GM23338 (cell line): ENCODE data around the gene GRIK4. TPM values are rescaled to one million over a fixed set of nuclear protein-coding genes. Genes with fewer than 3 reads are reported as not detected.

Experiments used
- ATAC-seq: fragments of 200-7000 bp; cut with Tn5 transposase; 3 replicates; pipeline ENCODE4 v1.9.1; 2020
- DNase-seq: peaks from one replicate; pipeline ENCODE4 v3.0.0-alpha.2; 2015; ENCODE audit warnings: low spot score
- H2AFZ ChIP-seq: fragments of 200-600 bp; sonication (generic); 2 replicates; pipeline ENCODE4 v1.8.0; 2016; ENCODE audit warnings: antibody characterized with exemption, mild to moderate bottlenecking, moderate library complexity
- H3F3A ChIP-seq: fragments of 200-600 bp; sonication (generic); replicated peaks from 2 replicates; pipeline ENCODE4 v1.8.0; 2017; ENCODE audit warnings: antibody characterized with exemption, mixed run types, low read depth
- H3K27ac ChIP-seq: fragments of 200-600 bp; sonication (generic); 2 replicates; pipeline ENCODE4 v1.6.1; 2016; ENCODE audit warnings: low read depth
- H3K27me3 ChIP-seq: fragments of 200-600 bp; sonication (generic); 2 replicates; pipeline ENCODE4 v1.8.0; 2016; ENCODE audit warnings: mild to moderate bottlenecking, mixed run types, moderate library complexity; ENCODE audit not compliant: insufficient read depth
- H3K36me3 ChIP-seq: fragments of 200-600 bp; sonication (generic); 2 replicates; pipeline ENCODE4 v1.8.0; 2016; ENCODE audit warnings: mild to moderate bottlenecking; ENCODE audit not compliant: insufficient read depth
- H3K4me1 ChIP-seq: fragments of 200-600 bp; sonication (generic); 2 replicates; pipeline ENCODE4 v1.8.0; 2016; ENCODE audit warnings: mild to moderate bottlenecking, moderate library complexity; ENCODE audit not compliant: insufficient read depth
- H3K4me2 ChIP-seq: fragments of 200-600 bp; sonication (generic); 2 replicates; pipeline ENCODE4 v1.7.1; 2017; ENCODE audit warnings: mixed run types
- H3K4me3 ChIP-seq: fragments of 200-600 bp; sonication (generic); 2 replicates; pipeline ENCODE4 v1.6.1; 2016; ENCODE audit warnings: mixed run types
- H3K79me2 ChIP-seq: fragments of 200-600 bp; sonication (generic); replicated peaks from 2 replicates; pipeline ENCODE4 v1.8.0; 2017; ENCODE audit warnings: mild to moderate bottlenecking; ENCODE audit not compliant: insufficient read depth
- H3K9me2 ChIP-seq: fragments of 200-600 bp; sonication (generic); 2 replicates; pipeline ENCODE4 v1.8.0; 2017; ENCODE audit not compliant: insufficient read depth
- H4K20me1 ChIP-seq: fragments of 200-600 bp; sonication (generic); replicated peaks from 2 replicates; pipeline ENCODE4 v1.8.0; 2017; ENCODE audit warnings: mild to moderate bottlenecking; ENCODE audit not compliant: insufficient read depth
- H3K27ac Mint-ChIP-seq: 2 replicates; pipeline ENCODE4 v1.8.0; 2020; ENCODE audit warnings: inconsistent platforms, mild to moderate bottlenecking, moderate library complexity, mixed read lengths
- H3K27me3 Mint-ChIP-seq: 3 replicates; pipeline ENCODE4 v1.8.0; 2022; ENCODE audit warnings: low read depth, mild to moderate bottlenecking, moderate library complexity, mixed read lengths, inconsistent platforms; ENCODE audit not compliant: insufficient read depth, poor library complexity
- H3K36me3 Mint-ChIP-seq: 3 replicates; pipeline ENCODE4 v1.8.0; 2021; ENCODE audit warnings: low read depth, mild to moderate bottlenecking, inconsistent platforms, moderate library complexity, mixed read lengths
- H3K4me1 Mint-ChIP-seq: 3 replicates; pipeline ENCODE4 v1.8.0; 2020; ENCODE audit warnings: mild to moderate bottlenecking, inconsistent platforms, mixed read lengths
- H3K4me3 Mint-ChIP-seq: 3 replicates; pipeline ENCODE4 v1.8.0; 2021; ENCODE audit warnings: moderate library complexity, mild to moderate bottlenecking, inconsistent platforms, mixed read lengths
- H3K9me3 Mint-ChIP-seq: 3 replicates; pipeline ENCODE4 v1.8.0; 2020; ENCODE audit warnings: moderate library complexity, mild to moderate bottlenecking, inconsistent platforms, mixed read lengths
- CREB1 ChIP-seq: fragments of 250-450 bp; sonication (Bioruptor Pico); IDR thresholded peaks from 2 replicates; pipeline ENCODE4 v1.5.0; 2020; ENCODE audit warnings: low read depth, mild to moderate bottlenecking, moderate library complexity
- EZH2 ChIP-seq: fragments of 200-600 bp; sonication (generic); IDR thresholded peaks from one replicate; pipeline ENCODE4 v1.8.0; 2017; ENCODE audit warnings: antibody characterized with exemption, mild to moderate bottlenecking, low read depth; ENCODE audit not compliant: unreplicated experiment
- EZH2phosphoT487 ChIP-seq: fragments of 200-600 bp; sonication (generic); IDR thresholded peaks from one replicate; pipeline ENCODE4 v1.8.1; 2018; ENCODE audit warnings: antibody characterized with exemption; ENCODE audit not compliant: unreplicated experiment
- JUNB ChIP-seq: IDR thresholded peaks from one replicate; pipeline ENCODE4 v1.6.1; 2016; ENCODE audit warnings: antibody characterized with exemption; ENCODE audit not compliant: unreplicated experiment
- NANOG ChIP-seq: IDR thresholded peaks from 2 replicates; pipeline ENCODE4 v1.6.1; 2016; ENCODE audit warnings: antibody characterized with exemption, borderline replicate concordance
- POLR2AphosphoS5 ChIP-seq: IDR thresholded peaks from 2 replicates; pipeline ENCODE4 v1.6.1; 2016; ENCODE audit warnings: antibody characterized with exemption, low read depth
- ZNF114 ChIP-seq: fragments of 250-450 bp; sonication (Bioruptor Pico); IDR thresholded peaks from 2 replicates; pipeline ENCODE4 v1.5.0; 2020; ENCODE audit warnings: mild to moderate bottlenecking, moderate library complexity
- ZNF331 ChIP-seq: fragments of 250-450 bp; sonication (Bioruptor Pico); IDR thresholded peaks from 2 replicates; pipeline ENCODE4 v1.5.0; 2020; ENCODE audit warnings: low read depth, mild to moderate bottlenecking, moderate library complexity
- ZNF462 ChIP-seq: fragments of 250-450 bp; sonication (Bioruptor Pico); IDR thresholded peaks from 2 replicates; pipeline ENCODE4 v1.5.0; 2020; ENCODE audit warnings: mild to moderate bottlenecking, moderate library complexity
- polyA plus RNA-seq: library from polyadenylated mRNA; unstranded; fragments of >200 nt; fragmentation: Nextera tagmentation; extraction: Ambion mirVana; gene quantifications from 2 replicates; pipeline ENCODE4 v1.2.1, GENCODE V29; 2016
- total RNA-seq: library from RNA; depleted of rRNA; stranded (reverse); fragments of >200 nt; shearing (Covaris generic); gene quantifications from 2 replicates; pipeline ENCODE4 v1.2.3, GENCODE V29; 2014

GRIK4 gene
- total and polyA plus RNA-seq, 2 experiments from 2014 or later: 0.63 to 2.2 TPM

GRCh38 chr11:120505801-120506425 lies 5.6 kb upstream of the GRIK4 start (continued):
- TF ChIP-seq ZNF462 (no peak), JUNB (no peak), ZNF114 (CRISPR knock-in tag) (no peak)

- Mint-ChIP-seq H3K9me3 (no peaks in the 10 kb centered on the region), H3K4me3 (no peak overlapping the region), H3K27ac (no peak overlapping the region), H3K4me1 (peaks cover 13% of the 10 kb centered on the region), H3K27me3 (peaks cover 16% of the 10 kb centered on the region), H3K36me3 (no peaks in the 10 kb centered on the region)
- Histone ChIP-seq H4K20me1 (no peaks in the 10 kb centered on the region), H3K27ac (no peak overlapping the region), H3K4me1 (peaks cover 7% of the 10 kb centered on the region), H3F3A (0 out of 2 replicates have a peak, but pooled peaks cover 3% of the 10 kb centered on the region), H3K4me3 (no peak overlapping the region), H3K36me3 (no peaks in the 10 kb centered on the region), H3K27me3 (peaks cover 9% of the 10 kb centered on the region; the same call in 1 of the 2 replicates), H3K9me2 (no peaks in the 10 kb centered on the region), H3K79me2 (no peaks in the 10 kb centered on the region), H3K4me2 (no peak overlapping the region), H2AFZ (no peak overlapping the region)
- TF ChIP-seq EZH2phosphoT487: no peak
- TF ChIP-seq CREB1 (CRISPR knock-in tag): no peak
- TF ChIP-seq EZH2: no peak
- no peak for TF ChIP-seq POLR2AphosphoS5
- TF ChIP-seq ZNF462: no peak
- TF ChIP-seq ZNF331 (CRISPR knock-in tag): no peak
- TF ChIP-seq NANOG: no peak
- no peak for TF ChIP-seq ZNF114 (CRISPR knock-in tag)
- DNase-seq: no peak
- no peak for ATAC-seq
Observed at GRCh38 chr11:120509346-120510053, 2.0 kb upstream of the GRIK4 start.
